IMR-90 (cell line): Measurements from ENCODE around the gene MPPED1. TPM values are rescaled to one million over a fixed set of nuclear protein-coding genes. Genes with fewer than 3 reads are reported as not detected.

Experiments
- ATAC-seq: fragments of 200-7000 bp; cut with Tn5 transposase; 2 replicates; pipeline ENCODE4 v1.9.1; 2020; ENCODE audit warnings: low read depth, mild to moderate bottlenecking, moderate library complexity
- BruUV-seq: library from RNA; stranded (reverse); fragments of 400-500 nt; replicated peaks from 2 replicates; lab custom pipeline; 2021; lab: Mats Ljungman, UMichigan
- CTCF ChIA-PET: fragments of 300-600 bp; formaldehyde crosslinking; extraction: SDS; loops from one replicate; lab custom pipeline; 2021; ENCODE audit warnings: antibody characterized with exemption; lab: Yijun Ruan, JAX
- POLR2A ChIA-PET: fragments of 300-600 bp; sonication (Branson Sonifier 250); formaldehyde crosslinking; loops from one replicate; lab custom pipeline; 2022; ENCODE audit warnings: antibody characterized with exemption; ENCODE audit not compliant: unreplicated experiment; lab: Charles Lee
- DNase-seq: peaks from one replicate; pipeline ENCODE4 v3.0.0; 2013
- H2AFZ ChIP-seq: replicated peaks from 2 replicates; pipeline ENCODE3; 2013; ENCODE audit warnings: low read length, mild to moderate bottlenecking; ENCODE audit not compliant: poor library complexity
- H2AK5ac ChIP-seq: 2 replicates; pipeline ENCODE4 v1.6.1; 2013; ENCODE audit warnings: low read depth, low read length, inconsistent platforms
- H2AK9ac ChIP-seq: replicated peaks from 2 replicates; pipeline ENCODE3; 2013; ENCODE audit warnings: mild to moderate bottlenecking, low read depth, low read length, moderate library complexity; ENCODE audit not compliant: poor library complexity
- H2BK120ac ChIP-seq: 2 replicates; pipeline ENCODE4 v1.6.1; 2013; ENCODE audit warnings: low read depth, low read length, inconsistent platforms
- H2BK15ac ChIP-seq: 3 replicates; pipeline ENCODE4 v1.6.1; 2013; ENCODE audit warnings: low read depth, low read length, inconsistent platforms
- H2BK20ac ChIP-seq: 2 replicates; pipeline ENCODE4 v1.6.1; 2013; ENCODE audit warnings: low read depth, mild to moderate bottlenecking, inconsistent platforms, low read length, moderate library complexity
- H2BK5ac ChIP-seq: 2 replicates; pipeline ENCODE4 v1.6.1; 2013; ENCODE audit warnings: mild to moderate bottlenecking, low read depth, low read length, inconsistent platforms; ENCODE audit not compliant: poor library complexity, severe bottlenecking
- H3K14ac ChIP-seq: replicated peaks from 2 replicates; pipeline ENCODE4 v1.6.1; 2013; ENCODE audit warnings: low read depth, low read length, inconsistent platforms
- H3K18ac ChIP-seq: 2 replicates; pipeline ENCODE4 v1.6.1; 2013; ENCODE audit warnings: low read depth, low read length, control low read depth
- H3K23ac ChIP-seq: 2 replicates; pipeline ENCODE4 v1.6.1; 2013; ENCODE audit warnings: low read depth, low read length, inconsistent platforms
- H3K27ac ChIP-seq: 2 replicates; pipeline ENCODE4 v1.5.1; 2013; ENCODE audit warnings: mild to moderate bottlenecking, control low read depth, low read length; ENCODE audit not compliant: insufficient read depth
- H3K27me3 ChIP-seq: 2 replicates; pipeline ENCODE4 v1.6.1; 2013; ENCODE audit warnings: low read length; ENCODE audit not compliant: control insufficient read depth, insufficient read depth
- H3K36me3 ChIP-seq: 2 replicates; pipeline ENCODE4 v1.6.1; 2013; ENCODE audit warnings: low read length, mixed read lengths; ENCODE audit not compliant: control insufficient read depth, insufficient read depth
- H3K4ac ChIP-seq: 2 replicates; pipeline ENCODE4 v1.6.1; 2013; ENCODE audit warnings: low read depth, low read length, inconsistent platforms
- H3K4me1 ChIP-seq: 2 replicates; pipeline ENCODE4 v1.6.1; 2013; ENCODE audit warnings: low read length, mixed read lengths; ENCODE audit not compliant: control insufficient read depth, insufficient read depth
- H3K4me2 ChIP-seq: 2 replicates; pipeline ENCODE4 v1.6.1; 2013; ENCODE audit warnings: low read depth, mild to moderate bottlenecking, control low read depth, low read length, moderate library complexity
- H3K4me3 ChIP-seq: 2 replicates; pipeline ENCODE4 v1.5.1; 2013; ENCODE audit warnings: low read depth, mild to moderate bottlenecking, control low read depth, low read length, moderate library complexity; ENCODE audit not compliant: insufficient read depth
- H3K56ac ChIP-seq: 2 replicates; pipeline ENCODE4 v1.6.1; 2013; ENCODE audit warnings: low read length, inconsistent platforms; ENCODE audit not compliant: insufficient read depth; ENCODE audit errors: extremely low read depth
- H3K79me1 ChIP-seq, 2 experiments: 2 replicates each; pipeline ENCODE4 v1.6.1; 2013; ENCODE audit warnings: low read length in 2 of 2, inconsistent platforms in 1 of 2, low read depth in 1 of 2
- H3K9ac ChIP-seq: 2 replicates; pipeline ENCODE4 v1.6.1; 2013; ENCODE audit warnings: low read depth, low read length, control low read depth
- H3K9me1 ChIP-seq: 2 replicates; pipeline ENCODE4 v1.6.1; 2013; ENCODE audit warnings: low read length, inconsistent platforms; ENCODE audit not compliant: insufficient read depth
- H3K9me3 ChIP-seq: 2 replicates; pipeline ENCODE4 v1.6.1; 2013; ENCODE audit warnings: low read length; ENCODE audit not compliant: control insufficient read depth, insufficient read depth
- H4K20me1 ChIP-seq: 2 replicates; pipeline ENCODE4 v1.6.1; 2013; ENCODE audit warnings: low read length, inconsistent platforms; ENCODE audit not compliant: insufficient read depth
- H4K5ac ChIP-seq: 2 replicates; pipeline ENCODE4 v1.6.1; 2013; ENCODE audit warnings: mild to moderate bottlenecking, low read depth, low read length, control low read depth
- H4K8ac ChIP-seq, 2 experiments: 2 replicates each; pipeline ENCODE4 v1.6.1; 2013; ENCODE audit warnings: low read depth in 2 of 2, low read length in 2 of 2, control low read depth in 1 of 2, inconsistent platforms in 1 of 2
- H4K91ac ChIP-seq: 2 replicates; pipeline ENCODE4 v1.6.1; 2013; ENCODE audit warnings: low read depth, low read length, inconsistent platforms; ENCODE audit not compliant: insufficient read depth
- CHD1 ChIP-seq: IDR thresholded peaks from 2 replicates; pipeline ENCODE4 v1.6.1; 2012; ENCODE audit warnings: low read depth, low read length, improper control_type of control experiment
- FOS ChIP-seq: fragments of 150-350 bp; IDR thresholded peaks from 2 replicates; pipeline ENCODE4 v1.6.1; 2016; ENCODE audit warnings: low read depth, low read length
- POLR2A ChIP-seq: IDR thresholded peaks from 2 replicates; pipeline ENCODE4 v1.6.1; 2012; ENCODE audit warnings: mild to moderate bottlenecking, low read depth, low read length
- RAD21 ChIP-seq: IDR thresholded peaks from 2 replicates; pipeline ENCODE4 v1.6.1; 2012; ENCODE audit warnings: low read length, improper control_type of control experiment
- RCOR1 ChIP-seq: IDR thresholded peaks from 2 replicates; pipeline ENCODE4 v1.6.1; 2012; ENCODE audit warnings: mild to moderate bottlenecking, low read length, improper control_type of control experiment; ENCODE audit not compliant: insufficient replicate concordance
- WGBS, 2 experiments: methylation state at CpG; one replicate each; pipeline versions ENCODE4 v1.1.5 to v1.1.7; 2013; ENCODE audit warnings: missing lambda C conversion rate in 2 of 2; ENCODE audit not compliant: insufficient read length in 1 of 2; ENCODE audit errors: extremely low coverage in 2 of 2; 5-methylcytosine and 5-hydroxymethylcytosine counted together
- dilution Hi-C: fragments of 300-500 bp; cut with HindIII; formaldehyde crosslinking; loops from one replicate; pipeline ENCODE4 v1.14.3; 2018; ENCODE audit warnings: low sequenced_read_pairs; ENCODE audit not compliant: unreplicated experiment
- in situ Hi-C: fragments of 300-500 bp; cut with MboI; formaldehyde crosslinking; loops from 3 replicates; pipeline ENCODE4 v1.14.3; 2019; ENCODE audit warnings: low sequenced_read_pairs, inconsistent platforms, mixed read lengths
- intact Hi-C: fragments of 100-400 bp; cut with micrococcal nuclease; formaldehyde crosslinking; loops from 2 replicates; pipeline ENCODE4 v1.10.0; 2022
- polyA plus RNA-seq, 3 experiments: library from polyadenylated mRNA; depleted of rRNA; stranded (reverse); fragments of >200 nt; gene quantifications; 2 replicates each; pipeline ENCODE4 v1.2.3, GENCODE V29; 2012; ENCODE audit warnings: low replicate concordance in 1 of 3
- total RNA-seq: library from RNA; depleted of rRNA; stranded (reverse); fragments of >200 nt; gene quantifications from 2 replicates; pipeline ENCODE4 v1.2.3, GENCODE V29; 2012
- TF ChIP-seq, protein P1 (sequence below): conservative IDR thresholded peaks from 2 replicates; pipeline ENCODE4 v1.5.1; 2012; ENCODE audit warnings: mild to moderate bottlenecking, low read depth, low read length, improper control_type of control experiment

Gene MPPED1
- total and polyA plus RNA-seq, 2 of the 4 experiments (the other 2 are of a cell fraction): not detected

DNA sequence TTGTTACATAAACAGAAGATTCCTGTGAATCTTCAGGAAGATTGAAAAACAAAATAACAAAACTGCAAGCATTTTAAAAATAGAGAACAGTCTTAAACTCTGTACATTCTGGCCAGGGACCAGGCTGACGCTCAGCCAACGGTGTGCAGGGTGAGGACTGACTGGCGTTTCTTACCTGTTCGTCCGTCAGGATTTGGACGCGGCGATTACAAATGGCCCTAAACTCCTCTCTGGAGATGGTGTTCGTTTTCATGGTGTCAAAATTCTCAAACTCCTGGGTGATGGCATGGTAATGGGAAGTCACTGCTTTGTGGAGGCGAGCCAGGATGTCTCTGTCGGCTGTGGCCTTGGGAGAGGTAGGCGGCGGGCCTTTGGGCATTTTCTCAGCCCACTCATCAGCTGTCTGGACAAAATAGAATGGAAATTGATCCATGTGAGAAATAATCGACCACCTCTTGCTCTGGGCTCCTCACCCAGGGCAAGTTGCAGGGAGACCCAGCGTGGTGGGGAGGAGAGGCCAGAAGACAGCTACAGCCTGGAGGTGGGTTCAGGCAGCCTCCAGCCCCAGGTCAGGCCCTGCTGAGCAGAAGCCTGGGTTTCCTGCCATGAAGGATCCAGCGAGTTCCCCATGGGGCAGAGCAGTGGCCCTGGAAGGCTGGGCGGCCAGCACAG is 143.0 kb downstream of the MPPED1 start:
- H3K27me3 ChIP-seq: no peaks in the 10 kb centered on the region
- no peak overlapping the region for H4K8ac ChIP-seq
- H3K18ac ChIP-seq: no peak overlapping the region
- no peak overlapping the region for H3K4me3 ChIP-seq
- H2AK9ac ChIP-seq: no peak overlapping the region
- dilution Hi-C loops: no loop called here
- in situ Hi-C loops: no loop called here
- TF ChIP-seq, protein P1, sequence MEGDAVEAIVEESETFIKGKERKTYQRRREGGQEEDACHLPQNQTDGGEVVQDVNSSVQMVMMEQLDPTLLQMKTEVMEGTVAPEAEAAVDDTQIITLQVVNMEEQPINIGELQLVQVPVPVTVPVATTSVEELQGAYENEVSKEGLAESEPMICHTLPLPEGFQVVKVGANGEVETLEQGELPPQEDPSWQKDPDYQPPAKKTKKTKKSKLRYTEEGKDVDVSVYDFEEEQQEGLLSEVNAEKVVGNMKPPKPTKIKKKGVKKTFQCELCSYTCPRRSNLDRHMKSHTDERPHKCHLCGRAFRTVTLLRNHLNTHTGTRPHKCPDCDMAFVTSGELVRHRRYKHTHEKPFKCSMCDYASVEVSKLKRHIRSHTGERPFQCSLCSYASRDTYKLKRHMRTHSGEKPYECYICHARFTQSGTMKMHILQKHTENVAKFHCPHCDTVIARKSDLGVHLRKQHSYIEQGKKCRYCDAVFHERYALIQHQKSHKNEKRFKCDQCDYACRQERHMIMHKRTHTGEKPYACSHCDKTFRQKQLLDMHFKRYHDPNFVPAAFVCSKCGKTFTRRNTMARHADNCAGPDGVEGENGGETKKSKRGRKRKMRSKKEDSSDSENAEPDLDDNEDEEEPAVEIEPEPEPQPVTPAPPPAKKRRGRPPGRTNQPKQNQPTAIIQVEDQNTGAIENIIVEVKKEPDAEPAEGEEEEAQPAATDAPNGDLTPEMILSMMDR: no peak
- TF ChIP-seq RAD21 (no peak), FOS (no peak), CHD1 (no peak), RCOR1 (no peak), POLR2A (no peak)
- no TSS peak for BruUV-seq
- DNase-seq (no peak), ATAC-seq (no peak)
- H2BK15ac ChIP-seq: no peak overlapping the region
- no peak overlapping the region for H2AFZ ChIP-seq
- 95% methylated on average over 4 of the region's 17 CpGs; no CpG with 5 or more reads in 1 of the 2 experiments for WGBS, 2 experiments
- H3K56ac ChIP-seq: no peak overlapping the region
- H3K4me2 ChIP-seq: no peak overlapping the region
- no peak overlapping the region for H3K23ac ChIP-seq
- H3K4ac ChIP-seq: no peak overlapping the region
- H3K27ac ChIP-seq: no peak overlapping the region
- no peaks in the 10 kb centered on the region for H3K36me3 ChIP-seq
- H3K9me3 ChIP-seq: no peaks in the 10 kb centered on the region
- no peak overlapping the region for H3K14ac ChIP-seq
- H2AK5ac ChIP-seq: no peak overlapping the region
- intact Hi-C loops: no loop called here
- no peak overlapping the region for H2BK20ac ChIP-seq
- POLR2A ChIA-PET: no interaction called here
- H4K20me1 ChIP-seq: no peaks in the 10 kb centered on the region
- no peak overlapping the region for H4K5ac ChIP-seq
- H3K9ac ChIP-seq: no peak overlapping the region
- H2BK5ac ChIP-seq: no peak overlapping the region
- CTCF ChIA-PET: no interaction called here
- no peaks in the 10 kb centered on the region for H3K4me1 ChIP-seq
- H4K91ac ChIP-seq: no peak overlapping the region
- H2BK120ac ChIP-seq: no peak overlapping the region
- H3K9me1 ChIP-seq: no peaks in the 10 kb centered on the region
- no peaks in the 10 kb centered on the region for H3K79me1 ChIP-seq
